Mucosa of rectum (tissue), 2 donors: ENCODE measurements around the gene DOCK1.

Source experiments
- H3K27ac ChIP-seq, 2 donors: one replicate each; pipeline ENCODE4 v1.7.0; 2013; ENCODE audit warnings: inconsistent platforms in 2 of 2, low read depth in 2 of 2, low read length in 2 of 2
- H3K27me3 ChIP-seq, 2 donors: one replicate each; pipeline ENCODE4 v1.7.0; 2013; ENCODE audit warnings: low read length in 2 of 2; ENCODE audit not compliant: control insufficient read depth in 2 of 2, insufficient read depth in 2 of 2
- H3K36me3 ChIP-seq, 2 donors: one replicate each; pipeline ENCODE4 v1.7.0; 2013; ENCODE audit warnings: low read length in 2 of 2; ENCODE audit not compliant: control insufficient read depth in 2 of 2, insufficient read depth in 2 of 2
- H3K4me1 ChIP-seq, 2 donors: one replicate each; pipeline ENCODE4 v1.7.0; 2013; ENCODE audit warnings: low read length in 2 of 2, mild to moderate bottlenecking in 1 of 2; ENCODE audit not compliant: control insufficient read depth in 2 of 2, insufficient read depth in 2 of 2
- H3K4me3 ChIP-seq, 2 donors: one replicate each; pipeline ENCODE4 v1.7.0; 2013; ENCODE audit warnings: low read length in 2 of 2
- H3K9ac ChIP-seq, 2 donors: one replicate each; pipeline ENCODE4 v1.7.0; 2013; ENCODE audit warnings: low read length in 2 of 2, low read depth in 1 of 2, mild to moderate bottlenecking in 1 of 2
- H3K9me3 ChIP-seq, 2 donors: one replicate each; pipeline ENCODE4 v1.7.0; 2013; ENCODE audit warnings: low read length in 2 of 2; ENCODE audit not compliant: control insufficient read depth in 2 of 2
- donor health status: healthy.
- donor health status: Normal muscosa, but diverticular disease.

The DOCK1 gene

DNA sequence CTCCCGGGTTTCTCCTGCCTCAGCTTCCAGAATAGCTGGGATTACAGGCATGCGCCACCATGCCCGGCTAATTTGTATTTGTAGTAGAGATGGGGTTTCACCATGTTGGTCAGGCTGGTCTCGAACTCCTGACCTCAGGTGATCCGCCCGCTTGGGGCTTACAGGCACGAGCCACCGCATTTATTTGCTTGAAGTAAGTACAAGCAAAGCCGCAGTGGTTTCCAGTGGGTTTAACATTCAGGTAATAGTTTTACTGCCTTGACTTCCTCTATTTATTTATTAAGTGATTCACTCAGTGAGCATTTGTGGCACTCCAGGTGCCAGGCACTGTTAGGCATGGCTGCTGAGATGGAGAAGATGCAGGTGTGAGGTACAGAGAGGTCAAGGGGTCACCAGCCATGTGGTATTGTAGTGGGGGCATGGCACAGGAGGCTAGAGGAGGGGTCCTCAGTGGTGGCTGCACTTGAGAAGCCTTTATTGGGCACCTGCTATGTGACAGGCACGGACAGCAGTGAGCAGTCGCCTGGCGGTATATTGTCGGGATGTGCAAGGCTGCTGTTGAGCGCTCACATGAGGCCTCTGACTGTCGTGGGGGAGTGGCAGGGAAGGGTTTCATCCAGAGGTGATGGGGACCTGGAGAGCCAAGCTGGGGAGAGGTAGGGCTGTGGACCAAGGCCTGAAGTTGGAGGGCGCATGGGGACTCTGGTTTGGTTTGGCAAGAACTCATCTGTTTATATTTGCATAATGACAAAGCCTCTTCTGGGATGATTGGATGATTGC lies 54.9 kb downstream of the DOCK1 start:
- Histone ChIP-seq H3K36me3 (peaks cover 0 to 3% of the 10 kb centered on the region in 2 donors), H3K27ac (no peak overlapping the region), H3K9me3 (no peaks in the 10 kb centered on the region), H3K27me3 (no peaks in the 10 kb centered on the region), H3K9ac (no peak overlapping the region), H3K4me1 (peaks cover 0 to 9% of the 10 kb centered on the region in 2 donors), H3K4me3 (no peak overlapping the region)

DNA sequence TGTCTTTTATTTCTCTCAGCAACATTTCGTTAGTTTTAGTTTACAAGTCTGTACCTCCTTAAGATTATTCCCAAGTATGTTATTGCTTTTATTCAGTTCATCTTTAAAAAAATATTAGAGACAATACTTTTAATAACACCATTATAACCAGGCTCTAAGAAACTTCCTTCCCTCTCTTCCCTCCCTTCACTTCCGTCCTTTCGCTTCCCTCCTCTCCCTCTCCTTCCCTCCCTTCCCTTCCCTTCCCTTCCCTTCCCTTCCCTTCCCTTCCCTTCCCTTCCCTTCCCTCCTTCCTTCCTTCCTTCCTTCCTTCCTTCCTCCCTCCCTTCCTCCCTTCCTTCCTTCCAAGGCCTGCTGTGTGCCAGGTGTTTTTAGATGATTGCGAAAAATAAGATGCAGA lies 58.1 kb downstream of the DOCK1 start:
- no peaks in the 10 kb centered on the region for H3K27me3 ChIP-seq
- no peaks in the 10 kb centered on the region for H3K9me3 ChIP-seq
- no peak overlapping the region for H3K4me3 ChIP-seq
- H3K27ac ChIP-seq: no peak overlapping the region
- H3K36me3 ChIP-seq: no peaks in the 10 kb centered on the region
- H3K4me1 ChIP-seq: no peaks in the 10 kb centered on the region
- no peak overlapping the region for H3K9ac ChIP-seq

DNA sequence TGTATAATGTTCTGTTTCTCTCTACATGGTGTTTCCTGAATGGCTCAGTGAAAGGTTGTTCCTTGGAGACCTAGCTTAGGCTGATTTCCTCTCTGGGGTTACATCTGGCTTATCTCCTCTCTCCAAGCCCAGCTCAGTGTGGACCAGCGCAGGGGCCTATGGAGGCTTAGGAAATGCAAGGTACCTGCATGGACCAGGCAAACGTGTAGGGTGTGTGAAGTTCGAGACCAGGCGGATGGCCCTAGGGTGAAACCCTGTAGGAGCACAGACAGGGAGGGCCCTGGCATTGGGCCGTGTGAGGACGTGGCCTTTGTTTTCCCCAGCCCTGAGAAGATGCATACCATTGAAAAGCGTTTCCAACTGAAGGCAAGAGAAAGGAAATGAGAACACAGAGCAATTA lies 59.0 kb downstream of the DOCK1 start:
- Histone ChIP-seq H3K27me3 (no peaks in the 10 kb centered on the region), H3K9me3 (no peaks in the 10 kb centered on the region), H3K36me3 (no peaks in the 10 kb centered on the region), H3K27ac (no peak overlapping the region), H3K4me3 (no peak overlapping the region), H3K9ac (no peak overlapping the region), H3K4me1 (no peaks in the 10 kb centered on the region)

DNA sequence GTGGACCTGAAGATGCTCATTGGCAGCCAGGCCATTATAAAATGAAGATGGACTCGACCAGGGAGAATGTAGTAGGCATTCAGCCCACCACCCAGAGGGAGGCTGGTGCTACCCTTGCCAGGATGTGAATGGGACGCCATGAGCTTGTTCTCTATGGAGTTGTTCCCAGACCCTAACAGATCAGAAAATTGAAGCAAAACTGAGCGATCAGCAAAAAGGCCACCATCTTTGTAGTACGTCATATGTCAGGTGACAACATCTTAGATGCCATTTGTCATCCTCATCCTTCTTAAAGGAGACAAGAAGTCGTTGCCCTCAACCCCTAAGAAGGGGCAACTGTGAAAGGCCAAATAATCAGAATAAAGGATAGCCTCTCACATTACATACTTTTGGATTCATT lies 61.7 kb downstream of the DOCK1 start:
- no peaks in the 10 kb centered on the region for H3K4me1 ChIP-seq
- no peaks in the 10 kb centered on the region for H3K36me3 ChIP-seq
- H3K4me3 ChIP-seq: no peak overlapping the region
- H3K27ac ChIP-seq: no peak overlapping the region
- no peaks in the 10 kb centered on the region for H3K27me3 ChIP-seq
- no peaks in the 10 kb centered on the region for H3K9me3 ChIP-seq
- H3K9ac ChIP-seq: no peak overlapping the region

DNA sequence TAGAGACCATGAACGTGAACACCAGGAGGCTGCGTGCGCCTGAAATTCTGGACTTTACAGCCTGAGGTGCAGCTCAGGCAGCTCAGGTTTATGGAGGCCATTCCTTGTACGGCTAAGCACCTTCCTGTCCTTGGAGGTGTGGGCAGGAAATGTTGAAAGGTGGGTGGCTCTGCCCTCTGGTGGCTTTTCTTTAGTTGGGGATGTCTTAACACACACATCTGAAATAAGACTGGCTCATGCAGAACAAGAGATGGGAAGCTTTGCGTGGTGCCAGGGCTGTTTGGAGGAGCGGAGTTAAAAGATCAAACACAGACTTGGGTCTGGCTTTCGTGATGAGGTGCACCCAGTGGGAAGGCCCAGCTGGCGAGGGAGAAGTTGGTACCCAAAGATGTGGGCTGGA lies 64.1 kb downstream of the DOCK1 start:
- Histone ChIP-seq H3K36me3 (no peaks in the 10 kb centered on the region), H3K9me3 (no peaks in the 10 kb centered on the region), H3K4me1 (no peaks in the 10 kb centered on the region), H3K27me3 (no peaks in the 10 kb centered on the region), H3K9ac (no peak overlapping the region), H3K4me3 (no peak overlapping the region), H3K27ac (no peak overlapping the region)

DNA sequence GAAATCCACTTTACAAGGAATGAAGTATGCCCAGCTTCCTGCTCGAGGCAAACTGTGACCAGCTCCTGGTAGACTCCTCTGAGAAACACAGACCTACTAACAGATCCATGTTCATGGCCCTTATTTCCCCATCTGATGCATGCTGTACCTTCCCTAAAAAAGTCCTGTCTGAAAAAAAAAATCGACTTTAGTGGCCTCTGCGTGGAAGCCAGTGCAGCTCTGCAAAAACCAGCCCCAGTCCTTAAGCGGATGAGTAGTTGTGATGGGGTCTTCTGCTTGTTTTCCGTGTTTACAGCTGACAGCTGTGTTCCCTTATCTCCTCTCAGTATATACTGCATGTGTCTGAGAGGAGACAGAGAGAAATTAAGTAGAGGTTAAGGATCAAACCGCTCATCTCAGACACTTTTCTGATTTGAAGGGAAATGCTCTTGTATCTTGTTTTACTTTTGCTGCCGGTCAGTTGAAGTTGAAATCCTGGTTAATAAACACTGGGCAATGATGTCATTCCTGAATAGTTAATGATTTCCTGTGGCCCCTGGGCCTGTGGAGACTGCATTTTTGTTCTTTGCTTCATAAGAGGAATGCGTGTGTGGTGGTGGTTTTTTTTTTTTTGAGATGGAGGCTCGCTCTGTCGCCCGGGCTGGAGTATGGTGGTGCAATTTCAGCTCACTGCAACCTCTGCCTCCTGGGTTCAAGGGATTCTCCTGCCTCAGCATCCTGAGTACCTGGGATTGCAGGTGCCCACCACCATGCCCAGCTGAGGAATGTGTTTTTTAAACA lies 67.6 kb downstream of the DOCK1 start:
- Histone ChIP-seq H3K4me1 (no peaks in the 10 kb centered on the region), H3K9ac (no peak overlapping the region), H3K27ac (no peak overlapping the region), H3K27me3 (no peaks in the 10 kb centered on the region), H3K9me3 (no peaks in the 10 kb centered on the region), H3K4me3 (no peak overlapping the region), H3K36me3 (peaks cover 7 to 17% of the 10 kb centered on the region in 2 donors)

DNA sequence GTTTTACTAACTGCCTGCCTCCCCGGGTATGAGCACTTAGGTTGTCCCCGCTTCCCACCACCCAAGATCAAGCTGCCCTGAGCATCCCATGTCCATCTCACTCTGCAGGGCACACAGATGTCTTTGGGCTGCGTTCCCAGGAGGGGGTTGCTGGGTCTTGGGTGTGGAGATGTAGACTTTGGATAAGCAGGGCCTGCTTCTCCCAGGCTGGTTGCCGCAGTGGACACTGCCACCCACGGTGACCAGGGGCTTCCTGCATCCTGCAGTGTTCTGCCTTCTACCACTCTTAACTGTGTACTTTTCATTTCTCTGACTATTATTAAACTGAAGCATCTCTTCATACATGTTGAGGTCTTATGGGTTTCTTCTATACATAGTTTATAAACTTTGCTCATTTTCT lies 70.0 kb downstream of the DOCK1 start:
- no peak overlapping the region for H3K27ac ChIP-seq
- H3K9ac ChIP-seq: no peak overlapping the region

DNA sequence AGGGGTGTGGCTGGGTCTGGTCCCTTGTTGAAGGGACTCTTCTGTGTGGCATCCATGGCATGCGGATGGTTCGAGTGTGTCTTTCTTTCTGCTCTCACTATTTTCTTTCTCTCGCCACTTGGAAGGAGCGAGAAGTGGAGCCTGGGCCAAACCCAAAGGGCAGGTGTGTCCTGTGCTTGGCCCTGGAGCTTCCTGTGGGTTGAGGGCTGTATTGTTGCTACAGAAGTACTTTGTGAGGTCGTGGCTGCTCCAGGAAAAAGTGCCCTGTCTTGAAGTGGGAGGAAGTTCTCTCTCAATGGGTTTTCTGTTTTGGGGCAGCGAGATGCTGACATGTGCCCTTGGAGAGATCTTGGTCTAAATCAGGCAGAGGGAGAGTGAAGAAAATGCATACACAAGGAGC lies 72.0 kb downstream of the DOCK1 start:
- H3K4me1 ChIP-seq: no peaks in the 10 kb centered on the region
- no peak overlapping the region for H3K9ac ChIP-seq
- H3K27me3 ChIP-seq: no peaks in the 10 kb centered on the region
- H3K9me3 ChIP-seq: no peaks in the 10 kb centered on the region
- H3K27ac ChIP-seq: no peak overlapping the region
- H3K4me3 ChIP-seq: no peak overlapping the region
- peaks cover 21 to 27% of the 10 kb centered on the region in 2 donors for H3K36me3 ChIP-seq

More for the DNA sequence above, 70.0 kb downstream of the DOCK1 start:
- Histone ChIP-seq H3K36me3 (peaks cover 14 to 21% of the 10 kb centered on the region in 2 donors), H3K4me3 (no peak overlapping the region), H3K27me3 (no peaks in the 10 kb centered on the region), H3K9me3 (no peaks in the 10 kb centered on the region), H3K4me1 (no peaks in the 10 kb centered on the region)

DNA sequence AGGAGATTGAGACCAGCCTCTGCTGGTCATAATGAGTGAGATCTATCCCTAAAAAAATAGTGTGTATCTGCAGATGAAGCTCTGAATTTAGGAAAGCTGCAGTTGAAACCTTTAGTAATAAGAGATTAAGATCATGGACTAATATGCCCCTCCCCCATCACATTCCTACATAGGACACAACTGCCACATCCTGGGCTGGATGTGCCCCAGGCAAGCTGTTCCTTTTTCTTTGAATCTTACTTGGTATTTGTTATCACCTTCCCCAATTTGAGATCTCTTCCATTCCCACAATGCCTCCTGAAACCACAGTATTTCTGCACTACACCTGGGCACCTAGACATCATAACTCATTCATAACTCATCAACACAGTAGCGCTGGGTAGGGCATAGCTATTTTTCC lies 74.1 kb downstream of the DOCK1 start:
- Histone ChIP-seq H3K4me1 (no peaks in the 10 kb centered on the region), H3K27me3 (no peaks in the 10 kb centered on the region), H3K36me3 (peaks cover 30 to 32% of the 10 kb centered on the region in 2 donors), H3K27ac (no peak overlapping the region), H3K4me3 (no peak overlapping the region), H3K9ac (no peak overlapping the region), H3K9me3 (no peaks in the 10 kb centered on the region)

DNA sequence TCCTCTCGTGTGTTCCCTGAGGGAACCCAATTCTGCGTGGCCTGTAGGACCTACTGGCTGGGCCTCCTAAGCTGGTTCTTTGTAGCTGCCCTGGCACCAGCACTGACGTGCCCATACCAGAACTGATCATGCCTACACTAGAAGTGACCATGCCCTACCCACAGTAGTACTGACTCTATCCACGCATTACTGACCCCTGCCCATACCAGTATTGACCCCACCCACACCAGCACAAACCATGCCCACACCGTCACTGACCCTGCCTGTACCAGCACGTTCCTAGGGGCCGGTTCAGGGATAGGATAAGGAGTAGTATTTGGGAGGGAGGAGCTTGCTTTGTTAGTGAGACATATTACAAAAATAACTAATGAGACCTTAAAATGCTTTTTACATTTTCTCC lies 88.0 kb downstream of the DOCK1 start:
- H3K4me3 ChIP-seq: no peak overlapping the region
- peaks cover 45 to 46% of the 10 kb centered on the region in 2 donors for H3K36me3 ChIP-seq
- no peaks in the 10 kb centered on the region for H3K9me3 ChIP-seq
- H3K27me3 ChIP-seq: no peaks in the 10 kb centered on the region
- no peak overlapping the region for H3K9ac ChIP-seq
- H3K27ac ChIP-seq: no peak overlapping the region
- H3K4me1 ChIP-seq: no peaks in the 10 kb centered on the region
